Kidney tubule cell (primary cell): ENCODE measurements around the gene TMTC1.
A peak's percentile ranks its signal among the peaks of the same experiment; 100 is the strongest.
"Not testable (repeated sequence)": the region's sequence is repeated elsewhere in the genome, so short reads cannot be mapped to it uniquely, and the experiment has no call there.

Experiments
- DNase-seq: peaks from one replicate; pipeline ENCODE4 v3.0.0-alpha.2; 2018; ENCODE audit warnings: low spot score

Gene TMTC1

DNA sequence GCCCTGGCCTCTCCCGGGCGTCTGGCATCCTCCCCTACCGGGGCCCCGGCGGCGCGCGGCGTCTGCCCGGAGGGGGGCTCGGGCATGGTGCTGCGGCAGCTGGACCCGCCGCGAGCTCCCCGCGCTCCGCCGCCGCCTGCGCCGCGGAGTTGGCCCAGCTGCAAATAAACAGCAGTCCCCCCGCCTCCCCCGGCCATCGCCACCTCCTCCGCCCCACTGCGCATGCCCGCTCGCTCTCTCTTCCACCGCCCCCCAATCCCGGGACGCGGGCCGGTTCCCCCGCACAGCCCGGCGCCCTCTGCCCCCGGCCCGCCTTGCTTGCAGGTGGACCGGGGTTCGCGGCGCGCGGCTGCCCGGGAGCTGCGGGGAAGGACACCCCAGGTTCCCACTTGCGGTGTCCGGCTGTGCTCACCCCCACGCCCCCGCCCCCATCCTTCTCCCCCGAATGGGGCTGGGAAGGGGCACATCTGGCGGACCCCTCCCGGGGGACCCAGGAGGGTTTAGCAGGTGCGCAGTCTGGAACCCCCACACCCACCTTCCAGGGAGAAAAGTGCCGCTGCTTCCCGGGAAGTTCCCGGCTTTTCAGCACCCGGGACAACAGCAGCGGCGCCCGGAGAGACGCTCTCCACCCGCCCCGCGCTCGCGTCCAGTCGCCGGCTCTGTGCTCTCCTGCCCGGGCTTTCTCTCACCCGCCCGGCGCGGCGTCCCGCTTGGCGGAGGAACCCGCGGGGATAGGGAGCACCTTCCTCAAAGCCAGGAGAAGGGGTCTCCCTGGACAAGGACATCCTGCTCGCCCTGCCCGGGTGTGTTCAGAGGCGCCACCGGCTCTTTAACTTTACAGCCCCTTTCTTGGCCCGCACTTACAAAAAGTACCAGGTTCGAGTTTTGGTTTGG is at the start of gene TMTC1:
Gene TMTC1 (minus strand): TSS at position 170 of the 894 bp plus-strand sequence. CDS start 191 bp downstream, outside the sequence.
- peak; percentile 47 for DNase-seq

DNA sequence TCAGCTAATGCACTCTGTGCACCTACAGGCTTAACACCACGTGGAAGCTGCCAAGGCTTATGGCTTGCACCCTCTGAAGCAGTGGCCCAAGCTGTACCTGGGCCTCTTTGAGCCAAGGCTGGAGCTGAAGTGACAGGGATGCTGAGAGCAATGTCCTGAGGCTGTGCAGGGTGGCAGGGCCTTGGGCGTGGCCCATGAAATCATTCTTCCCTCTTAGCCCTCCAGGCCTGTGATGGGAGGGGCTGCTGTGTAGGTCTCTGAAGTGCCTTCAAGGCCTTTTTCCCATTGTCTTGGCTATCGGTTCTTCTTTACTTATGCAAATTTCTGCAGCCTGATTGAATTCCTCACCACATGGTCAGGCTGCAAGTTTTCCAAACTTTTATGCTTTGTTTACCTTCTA is 47.4 kb upstream of the TMTC1 start:
- no peak for DNase-seq

DNA sequence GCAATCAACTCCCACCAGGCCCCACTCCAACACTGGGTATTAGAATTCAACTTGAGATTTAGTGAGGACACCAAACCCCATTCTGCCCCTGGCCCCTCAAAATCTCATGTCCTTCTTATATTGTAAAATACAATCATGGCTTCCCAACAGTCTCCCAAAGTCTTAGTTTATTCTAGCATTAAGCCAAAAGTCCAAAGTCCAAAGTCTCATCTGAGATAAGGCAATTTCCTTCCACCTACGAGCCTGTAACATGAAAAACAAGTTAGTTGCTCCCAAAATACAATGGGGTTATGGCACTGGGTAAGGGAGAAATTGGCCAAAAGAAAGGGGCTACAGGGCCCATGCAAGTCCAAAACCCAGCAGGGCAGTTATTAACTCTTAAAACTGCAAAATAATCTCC is 46.6 kb upstream of the TMTC1 start:
- no peak for DNase-seq

DNA sequence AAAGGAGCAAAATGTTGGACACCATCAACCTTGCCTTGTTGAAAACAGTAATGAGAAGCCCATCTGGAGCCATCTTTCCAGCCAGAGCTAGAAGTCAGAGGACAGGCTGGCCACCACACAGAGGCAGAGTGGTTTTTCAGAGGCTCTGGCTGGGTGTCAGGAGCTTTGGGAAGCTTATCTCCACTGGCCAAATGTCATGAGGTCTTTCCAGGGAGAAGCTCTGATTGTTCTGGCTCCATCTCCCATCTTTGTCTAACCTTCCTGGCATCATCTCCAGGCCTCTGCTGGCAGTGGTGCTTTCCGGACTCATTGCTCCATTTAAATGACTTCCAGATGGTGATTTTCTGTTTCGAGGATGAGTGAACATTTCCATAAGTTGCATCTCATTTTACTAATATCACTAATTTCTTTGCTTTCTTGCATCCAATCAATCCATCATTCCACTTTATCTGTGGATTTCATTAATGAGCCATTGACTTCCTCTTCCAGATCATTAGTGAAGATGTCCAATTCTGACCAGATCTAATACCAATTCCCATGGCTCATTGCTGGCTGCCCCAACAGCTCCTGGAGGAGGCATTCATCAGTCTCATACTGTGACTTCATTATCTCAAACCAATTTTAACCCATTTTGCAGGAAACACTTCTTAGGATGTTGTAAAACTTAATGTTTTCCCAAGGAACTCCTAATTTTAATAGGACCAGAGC is 35.3 kb upstream of the TMTC1 start:
- no peak for DNase-seq

DNA sequence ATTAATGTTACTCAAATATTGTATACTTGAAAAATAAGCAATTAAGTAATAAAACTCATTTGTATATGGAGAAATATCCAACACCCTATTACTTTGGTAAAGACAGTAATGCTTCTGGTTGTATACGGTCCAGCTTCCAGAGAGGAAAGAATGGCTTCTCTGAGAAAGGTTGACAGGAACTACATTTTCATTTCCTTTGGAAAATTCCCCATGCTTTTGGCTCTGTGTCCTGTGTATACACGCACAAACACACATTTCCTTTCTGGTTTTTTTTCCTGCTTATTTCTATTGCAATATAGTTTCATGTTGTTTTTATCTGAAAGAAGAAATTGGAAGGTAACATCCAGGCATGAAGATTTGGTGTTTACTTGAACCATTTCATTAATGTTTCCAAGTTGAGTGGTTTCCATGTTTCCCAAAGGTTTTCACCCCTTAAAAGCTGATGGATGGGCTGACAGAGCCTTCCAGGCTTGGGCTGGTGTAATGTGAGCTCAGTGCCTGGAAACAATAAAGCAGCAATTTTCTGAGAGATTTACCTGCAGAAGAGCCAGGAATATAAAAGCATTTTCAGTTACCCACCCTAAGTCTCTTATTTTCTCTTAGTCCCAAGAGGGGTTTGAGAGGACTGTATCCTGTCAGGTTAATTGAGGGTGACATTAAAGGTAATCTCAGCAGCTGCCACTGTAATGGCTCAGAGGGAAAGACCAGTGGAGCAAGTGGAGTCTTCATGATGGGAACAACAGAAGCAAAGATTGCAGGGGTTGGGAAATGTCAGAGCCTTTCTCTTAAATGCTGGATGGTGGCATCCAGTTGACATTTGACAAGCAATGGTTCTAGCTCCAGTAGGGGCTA is 33.4 kb upstream of the TMTC1 start:
- no peak for DNase-seq

DNA sequence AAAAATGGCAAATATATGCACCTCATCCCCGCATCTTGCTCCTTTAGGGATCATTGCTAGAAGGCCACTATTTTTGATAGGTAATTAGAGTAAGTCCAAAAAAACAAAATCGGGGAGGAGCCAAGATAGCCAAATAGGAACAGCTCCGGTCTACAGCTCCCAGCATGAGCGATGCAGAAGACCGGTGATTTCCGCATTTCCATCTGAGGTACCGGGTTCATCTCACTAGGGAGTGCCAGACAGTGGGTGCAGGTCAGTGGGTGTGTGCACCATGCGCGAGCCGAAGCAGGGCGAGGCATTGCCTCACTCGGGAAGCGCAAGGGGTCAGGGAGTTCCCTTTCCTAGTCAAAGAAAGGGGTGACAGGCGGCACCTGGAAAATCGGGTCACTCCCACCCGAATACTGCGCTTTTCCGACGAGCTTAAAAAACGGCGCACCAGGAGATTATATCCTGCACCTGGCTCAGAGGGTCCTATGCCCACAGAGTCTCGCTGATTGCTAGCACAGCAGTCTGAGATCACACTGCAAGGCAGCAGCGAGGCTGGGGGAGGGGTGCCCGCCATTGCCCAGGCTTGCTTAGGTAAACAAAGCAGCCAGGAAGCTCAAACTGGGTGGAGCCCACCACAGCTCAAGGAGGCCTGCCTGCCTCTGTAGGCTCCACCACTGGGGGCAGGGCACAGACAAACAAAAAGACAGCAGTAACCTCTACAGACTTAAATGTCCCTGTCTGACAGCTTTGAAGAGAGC is 26.0 kb upstream of the TMTC1 start:
- not testable (repeated sequence) for DNase-seq

- DNase-seq = peak; percentile 5
These were observed 23.4 kb upstream of the TMTC1 start for GRCh38 chr12:29807129-29807528.

DNA sequence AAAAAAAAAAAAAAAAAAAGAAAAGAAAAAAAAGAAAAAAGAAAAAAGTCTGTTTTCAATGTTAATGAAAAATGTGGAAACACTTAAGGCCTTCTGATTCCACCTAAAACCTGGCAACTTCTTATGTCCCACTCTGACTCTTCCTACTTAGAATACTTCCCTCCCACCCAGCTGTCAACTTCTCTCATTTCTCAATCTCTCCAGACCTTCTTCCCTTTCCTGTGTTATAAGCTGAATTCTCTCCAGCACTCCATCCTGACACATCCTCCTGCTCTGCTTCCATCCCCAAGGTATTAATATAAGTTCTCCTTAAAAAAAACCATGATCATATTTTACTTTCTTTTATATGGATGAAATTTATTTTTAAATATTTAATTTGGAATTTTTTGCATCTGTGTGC is 20.3 kb upstream of the TMTC1 start:
- no peak for DNase-seq

- DNase-seq = no peak
These were observed 15.8 kb upstream of the TMTC1 start for GRCh38 chr12:29799591-29799990.

DNA sequence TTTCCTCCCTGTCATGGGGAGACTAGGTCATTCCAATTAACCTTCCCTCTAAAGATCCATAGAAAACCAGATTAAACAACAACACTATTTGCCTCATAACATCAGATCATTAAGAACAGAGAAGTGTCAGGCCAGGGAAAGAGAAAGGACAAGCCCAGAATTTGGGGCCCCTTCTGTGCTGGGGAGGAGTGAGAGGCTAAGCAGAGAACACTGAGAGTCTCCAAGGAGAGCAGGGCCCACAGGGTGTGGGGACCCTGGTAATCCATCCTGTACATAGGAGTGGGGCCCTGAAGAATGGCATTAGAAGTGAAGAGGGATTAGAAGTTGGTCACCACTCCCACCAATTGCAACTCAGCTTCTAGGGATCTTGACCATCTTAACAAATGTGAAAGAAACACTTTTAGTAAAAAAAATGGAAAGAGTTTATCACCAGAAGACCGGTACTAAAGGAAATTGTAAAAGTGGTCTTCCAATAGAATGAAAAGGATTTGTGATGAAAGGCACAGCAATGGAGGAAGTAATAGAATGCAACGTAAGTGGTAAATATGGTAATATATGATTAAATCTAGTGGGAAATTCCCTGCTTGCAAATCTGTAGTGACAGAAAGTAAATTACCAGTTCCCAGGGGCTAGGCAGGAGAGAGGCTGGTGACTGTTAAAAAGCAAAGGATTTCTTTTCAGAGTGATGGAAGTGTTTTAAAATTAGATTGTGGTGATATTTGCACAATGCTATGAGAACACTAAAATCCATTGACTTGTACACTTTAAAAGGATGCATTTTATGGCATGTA is 14.0 kb upstream of the TMTC1 start:
- DNase-seq = no peak

- peak; percentile 72 for DNase-seq
These were observed 13.1 kb upstream of the TMTC1 start for GRCh38 chr12:29796823-29797263.

DNA sequence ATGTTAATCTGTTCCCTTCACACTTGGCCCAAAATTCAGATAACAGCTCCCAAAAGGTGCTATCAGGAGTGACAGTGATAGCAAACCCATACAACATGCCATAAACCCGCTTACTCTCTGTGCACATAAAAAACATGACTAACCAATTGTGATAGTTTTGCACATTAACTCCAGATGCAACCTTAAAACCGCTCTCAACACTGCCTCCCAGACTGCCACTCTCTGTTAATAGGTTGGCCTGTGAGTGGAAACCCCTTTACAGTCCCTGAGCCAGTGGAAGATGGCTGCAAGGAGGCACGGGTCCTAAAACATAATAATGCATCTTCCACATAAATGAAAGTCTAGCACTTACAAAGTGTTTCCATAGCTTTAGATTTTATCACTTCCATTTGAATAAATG is 12.0 kb upstream of the TMTC1 start:
- DNase-seq = no peak

- no peak for DNase-seq
These were observed 11.1 kb upstream of the TMTC1 start for GRCh38 chr12:29794862-29795261.

DNA sequence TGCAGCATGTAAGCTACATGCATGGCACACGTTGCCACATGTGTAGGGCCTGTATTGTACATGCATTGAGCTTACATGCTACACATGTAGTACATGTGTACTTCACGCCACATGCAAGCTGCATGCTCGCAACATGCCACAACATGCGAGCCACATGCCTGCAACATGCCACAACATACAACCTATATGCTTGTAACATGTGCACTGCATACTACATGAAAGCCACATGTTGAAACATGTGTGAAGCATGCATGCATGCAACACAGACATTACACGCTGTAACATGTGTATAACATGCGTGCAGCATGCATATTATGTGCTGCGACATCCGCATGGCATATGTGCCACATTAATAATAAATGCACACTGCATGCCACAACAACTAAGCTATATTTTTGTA is 9.1 kb upstream of the TMTC1 start:
- no peak for DNase-seq

DNA sequence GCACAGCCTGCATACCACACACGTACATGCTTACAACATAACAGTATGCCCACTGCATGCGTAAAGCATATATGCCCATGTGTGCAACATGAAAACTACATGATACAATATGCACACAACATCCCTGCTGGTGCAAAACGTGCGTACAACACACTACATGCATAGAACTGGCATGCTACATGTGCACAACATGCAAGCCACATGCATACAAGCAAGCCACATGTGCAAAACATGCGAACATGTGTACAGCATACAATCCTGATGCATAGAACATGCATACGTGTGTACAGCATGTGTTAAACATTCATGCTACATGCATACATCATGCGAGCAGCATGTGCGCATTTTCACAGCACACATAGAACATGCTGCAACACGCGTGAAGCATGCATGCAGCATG is 8.4 kb upstream of the TMTC1 start:
- DNase-seq = no peak

- peak; percentile 2 for DNase-seq
These were observed 620 bp downstream of the TMTC1 start for GRCh38 chr12:29782871-29783772.

DNA sequence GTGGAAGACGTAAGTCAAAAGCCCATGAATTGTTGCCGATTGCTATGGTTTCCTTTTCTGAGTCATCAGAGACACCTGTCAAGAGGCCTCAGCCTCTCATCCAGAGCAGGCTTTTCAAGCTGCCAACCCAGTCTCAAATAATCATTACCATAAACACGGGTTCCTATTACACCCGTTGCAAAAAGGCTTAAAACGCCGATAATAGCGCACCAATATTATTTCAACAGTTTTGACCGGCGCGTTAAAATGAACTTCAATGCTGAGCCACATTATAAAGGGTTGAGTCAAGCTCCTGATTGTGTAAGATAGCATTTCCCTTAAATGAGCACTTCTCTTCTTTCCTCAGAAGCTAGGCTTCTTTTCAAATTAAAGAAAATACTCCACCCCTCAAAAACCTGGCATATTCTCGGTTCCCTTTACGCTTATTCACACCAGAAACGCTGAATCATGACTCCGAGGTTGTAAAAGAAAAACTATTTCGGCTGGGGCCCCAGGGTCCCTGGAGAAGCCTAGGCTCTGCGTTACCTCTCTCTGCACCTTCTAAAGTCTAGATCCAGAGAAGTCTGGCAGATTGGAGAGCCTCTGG is 1.4 kb downstream of the TMTC1 start:
- DNase-seq = peak; percentile 34

DNA sequence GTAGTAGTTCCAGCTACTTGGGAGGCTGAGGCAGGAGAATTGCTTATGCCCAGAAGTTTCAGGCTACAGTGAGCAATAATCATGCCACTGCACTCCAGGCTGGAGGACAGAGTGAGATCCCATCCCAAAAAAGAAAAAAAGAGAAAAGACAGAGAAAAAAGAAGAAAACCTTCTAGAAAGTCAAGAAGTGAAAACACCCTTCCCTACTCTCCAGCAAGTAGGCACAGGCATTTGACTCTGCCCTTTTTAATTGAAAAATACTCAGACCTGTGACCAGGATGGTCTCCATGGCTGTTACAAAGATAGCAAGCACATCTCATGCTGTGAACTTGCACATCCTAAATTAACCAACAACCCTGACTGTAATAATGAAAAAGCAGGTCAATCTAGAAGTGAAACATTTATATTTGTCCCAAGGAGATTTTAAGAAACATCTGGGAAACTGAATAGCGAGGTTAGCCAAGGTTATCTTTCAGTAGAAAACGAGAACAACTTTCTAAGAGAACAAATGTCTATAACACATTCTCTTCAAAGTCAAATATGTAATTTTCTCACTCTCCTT is 2.0 kb downstream of the TMTC1 start:
- DNase-seq = no peak

DNA sequence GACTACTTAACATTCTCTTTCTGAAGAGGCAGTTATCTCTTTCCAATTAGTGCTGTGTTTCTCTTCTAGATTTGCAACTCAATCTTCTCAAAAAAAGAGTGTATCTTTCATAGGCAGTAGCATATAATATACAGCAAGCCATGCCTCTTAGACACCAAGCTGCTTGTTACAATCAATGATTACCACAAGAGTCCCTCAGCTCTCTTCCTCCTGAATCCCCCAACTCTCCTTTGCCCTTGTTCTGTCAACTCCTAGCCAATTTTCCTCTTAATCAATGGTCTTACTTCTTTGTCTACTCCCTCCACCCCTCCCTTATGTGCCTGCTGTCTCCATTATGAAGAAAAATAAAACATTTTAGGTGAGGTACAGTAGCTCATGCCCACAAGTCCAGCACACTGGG is 2.6 kb downstream of the TMTC1 start:
- DNase-seq = no peak
